Dedifferentiated amniotic fluid mesenchymal stem cell (primary cell): ENCODE measurements around the gene SLC27A6.
"Not testable (repeated sequence)": the region's sequence is repeated elsewhere in the genome, so short reads cannot be mapped to it uniquely, and the experiment has no call there.

ENCODE experiments used
- DNase-seq: peaks from one replicate; pipeline ENCODE4 v3.0.0-alpha.2; 2016; ENCODE audit errors: extremely low spot score

SLC27A6 gene, protein sequence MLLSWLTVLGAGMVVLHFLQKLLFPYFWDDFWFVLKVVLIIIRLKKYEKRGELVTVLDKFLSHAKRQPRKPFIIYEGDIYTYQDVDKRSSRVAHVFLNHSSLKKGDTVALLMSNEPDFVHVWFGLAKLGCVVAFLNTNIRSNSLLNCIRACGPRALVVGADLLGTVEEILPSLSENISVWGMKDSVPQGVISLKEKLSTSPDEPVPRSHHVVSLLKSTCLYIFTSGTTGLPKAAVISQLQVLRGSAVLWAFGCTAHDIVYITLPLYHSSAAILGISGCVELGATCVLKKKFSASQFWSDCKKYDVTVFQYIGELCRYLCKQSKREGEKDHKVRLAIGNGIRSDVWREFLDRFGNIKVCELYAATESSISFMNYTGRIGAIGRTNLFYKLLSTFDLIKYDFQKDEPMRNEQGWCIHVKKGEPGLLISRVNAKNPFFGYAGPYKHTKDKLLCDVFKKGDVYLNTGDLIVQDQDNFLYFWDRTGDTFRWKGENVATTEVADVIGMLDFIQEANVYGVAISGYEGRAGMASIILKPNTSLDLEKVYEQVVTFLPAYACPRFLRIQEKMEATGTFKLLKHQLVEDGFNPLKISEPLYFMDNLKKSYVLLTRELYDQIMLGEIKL

DNA sequence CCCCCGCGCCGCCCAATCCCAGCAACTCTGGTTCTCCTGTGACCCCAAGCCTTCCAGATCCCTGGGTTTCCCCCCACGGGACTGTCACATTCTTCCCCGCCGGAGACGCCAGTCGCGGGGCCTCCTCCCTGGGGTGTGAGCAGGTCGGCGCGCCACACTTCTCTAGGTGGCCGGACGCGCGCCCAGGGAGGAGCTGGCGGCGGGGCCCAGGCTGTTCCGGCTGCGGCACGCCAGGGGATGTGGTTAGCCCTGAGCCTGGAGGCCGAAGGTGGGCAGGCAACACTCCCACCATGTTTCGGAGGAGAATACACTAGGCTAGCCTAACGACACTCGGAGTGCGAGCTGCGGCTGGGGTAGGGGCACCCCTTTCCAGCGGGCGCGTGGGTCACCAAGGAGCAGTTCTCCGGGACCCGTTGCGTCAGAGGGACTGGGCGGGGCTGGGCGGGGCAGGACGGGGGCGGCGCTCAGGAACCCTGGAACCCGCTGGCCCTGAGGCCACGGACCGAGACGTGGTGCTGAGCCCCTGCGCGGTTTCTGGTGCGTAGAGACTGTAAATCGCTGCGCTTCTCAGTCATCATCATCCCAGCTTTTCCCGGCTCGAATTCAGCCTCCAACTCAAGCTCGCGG, at the start of gene SLC27A6:
Gene SLC27A6, plus strand, starts transcription at position 478 of the 627 bp plus-strand sequence. CDS start 650 bp downstream, outside the sequence.
- peak; percentile 13 for DNase-seq

GRCh38 chr5:128919542-128919941, 45.7 kb upstream of the SLC27A6 start:
- DNase-seq = no peak

DNA sequence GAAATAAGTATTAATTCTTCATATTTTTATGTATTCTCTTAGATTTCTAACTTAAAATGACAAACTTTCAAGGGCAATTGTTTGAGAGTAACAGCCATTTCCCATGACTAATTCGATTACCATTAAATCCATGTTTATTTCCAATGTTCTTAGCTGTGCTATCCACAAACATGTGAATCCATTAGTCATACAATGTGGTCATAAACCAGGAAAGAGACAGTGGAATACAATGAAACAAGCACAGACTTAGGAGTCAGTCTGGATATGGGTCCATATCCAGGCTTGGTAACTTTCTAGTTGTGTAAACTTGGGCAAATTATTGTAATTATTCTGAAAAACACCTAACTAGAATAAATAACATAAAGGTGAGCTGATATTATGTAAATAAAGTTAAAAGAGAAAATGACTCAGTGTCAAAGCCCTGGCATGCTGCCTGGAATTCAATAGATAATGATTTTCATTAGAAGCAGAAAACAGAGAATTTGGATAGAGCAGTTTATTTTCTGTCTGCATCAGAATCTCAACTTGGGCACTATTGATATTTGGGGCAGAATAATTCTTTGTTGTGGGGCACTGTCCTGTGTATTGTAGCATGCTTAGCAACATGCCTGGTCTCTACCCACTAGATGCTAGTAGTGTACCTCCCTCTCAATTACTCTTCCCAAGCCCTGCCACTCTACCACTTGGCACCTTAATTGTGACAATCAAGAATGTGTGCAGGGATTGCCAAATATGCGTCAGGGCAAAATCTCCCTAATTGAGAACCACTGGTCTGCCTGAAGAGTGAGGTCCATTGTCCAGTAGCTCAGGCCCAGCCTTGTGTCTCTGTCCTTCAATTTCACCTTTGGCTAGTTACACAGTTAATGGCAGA, 44.7 kb upstream of the SLC27A6 start:
- DNase-seq = peak; percentile 26

DNA sequence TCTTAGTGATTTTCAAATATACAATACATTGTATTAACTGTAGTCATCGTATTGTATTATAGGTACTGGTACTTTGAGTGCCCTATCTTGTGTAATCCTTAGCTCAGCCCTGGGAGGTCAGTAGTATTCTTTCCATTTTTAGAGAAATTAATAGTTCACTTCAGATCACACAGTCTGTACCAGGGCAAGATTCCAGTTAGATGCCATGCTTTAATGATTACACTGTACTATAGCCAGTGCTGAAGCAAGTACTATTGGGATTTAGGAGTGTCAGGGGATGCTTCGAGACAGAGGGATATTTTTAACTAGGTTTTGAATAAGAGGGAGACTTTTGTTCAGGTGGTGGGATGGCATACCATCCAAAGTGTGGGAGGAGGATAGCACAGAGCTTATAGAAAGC, 41.0 kb upstream of the SLC27A6 start:
- no peak for DNase-seq

DNA sequence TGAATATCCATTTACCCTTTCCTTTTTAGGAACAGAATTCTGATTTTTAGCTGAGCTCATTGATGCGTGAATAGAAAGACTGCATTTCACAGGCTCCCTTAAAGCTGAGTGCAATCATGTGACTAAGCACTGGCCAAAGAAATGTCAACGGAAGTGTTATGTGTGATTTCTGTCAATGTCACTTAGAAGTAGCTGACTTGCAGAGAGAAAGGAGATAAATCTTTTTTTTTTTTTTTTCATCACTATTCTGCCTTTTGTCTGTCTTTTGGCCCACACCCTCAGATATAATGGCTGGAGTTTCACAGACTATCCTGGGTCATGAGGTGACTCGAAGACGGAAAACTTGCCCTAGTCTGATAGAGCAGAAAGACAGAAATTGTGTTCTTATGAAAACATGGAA, 39.3 kb upstream of the SLC27A6 start:
- no peak for DNase-seq

GRCh38 chr5:128927644-128928043, 37.6 kb upstream of the SLC27A6 start:
- DNase-seq = no peak

- DNase-seq = not testable (repeated sequence)
These were observed 33.1 kb upstream of the SLC27A6 start for GRCh38 chr5:128932232-128932631.

DNA sequence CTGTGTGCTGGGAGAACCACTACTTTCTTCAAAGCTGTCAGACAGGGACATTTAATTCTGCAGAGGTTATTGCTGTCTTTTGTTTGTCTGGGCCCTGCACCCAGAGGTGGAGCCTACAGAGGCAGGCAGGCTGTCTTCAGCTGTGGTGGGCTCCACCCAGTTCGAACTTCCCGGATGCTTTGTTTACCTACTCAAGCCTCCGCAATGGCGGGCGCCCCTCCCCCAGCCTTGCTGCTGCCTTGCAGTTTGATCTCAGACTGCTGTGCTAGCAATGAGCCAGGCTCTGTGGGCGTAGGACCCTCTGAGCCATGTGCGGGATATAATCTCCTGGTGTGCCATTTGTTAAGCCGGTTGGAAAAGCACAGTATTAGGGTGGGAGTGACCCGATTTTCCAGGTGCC, 22.2 kb upstream of the SLC27A6 start:
- DNase-seq = not testable (repeated sequence)

DNA sequence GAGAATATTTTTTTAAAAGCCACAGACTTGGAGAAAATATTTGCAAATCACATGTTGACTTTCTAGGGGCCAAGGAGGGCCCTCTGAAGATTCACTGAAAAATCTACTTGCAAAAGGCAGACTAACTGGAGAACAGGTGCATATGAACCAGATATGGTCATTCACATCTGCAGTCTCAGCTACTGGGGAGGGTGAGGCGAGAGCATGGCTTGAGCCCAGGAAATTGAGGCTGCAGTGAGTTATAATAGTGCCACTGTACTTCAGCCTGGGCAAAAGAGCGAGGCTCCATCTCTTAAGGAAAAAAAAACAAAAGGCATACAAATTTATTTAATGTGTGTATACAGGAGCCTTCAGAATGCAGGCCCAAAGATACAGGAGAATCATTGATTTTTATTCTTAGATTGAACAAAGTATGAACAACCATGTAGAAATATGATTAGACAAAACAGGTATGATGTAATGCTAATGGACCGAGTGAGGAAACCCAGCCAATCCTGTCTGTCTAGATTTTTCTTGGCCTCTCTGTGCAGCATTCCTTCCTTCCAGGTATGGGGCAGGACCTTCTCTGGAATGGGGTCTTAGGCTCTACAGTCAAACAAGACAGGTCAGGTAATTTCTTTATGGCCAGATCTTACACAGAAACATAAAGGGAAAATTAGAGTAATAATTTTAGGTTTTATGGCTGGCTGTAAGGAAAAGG, 15.3 kb upstream of the SLC27A6 start:
- DNase-seq = no peak

DNA sequence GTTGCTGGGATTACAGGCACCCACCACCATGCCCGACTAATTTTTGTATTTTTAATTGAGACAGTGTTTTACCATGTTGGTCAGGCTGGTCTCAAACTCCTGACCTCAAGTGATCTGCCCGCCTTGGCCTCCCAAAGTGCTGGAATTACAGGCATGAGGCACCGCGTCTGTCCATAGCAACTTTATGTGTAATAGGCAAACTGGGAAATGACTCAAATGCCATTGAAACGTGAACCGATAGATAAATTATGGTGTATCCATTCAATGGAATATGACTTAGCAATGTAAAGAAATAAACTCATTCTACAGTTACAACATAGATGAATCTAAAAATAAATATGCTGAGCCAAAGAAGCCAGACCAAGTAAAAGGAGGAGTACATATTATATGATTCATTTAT, 14.0 kb upstream of the SLC27A6 start:
- not testable (repeated sequence) for DNase-seq

- no peak for DNase-seq
These were observed 9.1 kb upstream of the SLC27A6 start for GRCh38 chr5:128956164-128956563.

GRCh38 chr5:128962211-128962610, 3.1 kb upstream of the SLC27A6 start:
- DNase-seq = peak; percentile 12

- DNase-seq = peak; percentile 4
These were observed 482 bp downstream of the SLC27A6 start for GRCh38 chr5:128965638-128966302.

DNA sequence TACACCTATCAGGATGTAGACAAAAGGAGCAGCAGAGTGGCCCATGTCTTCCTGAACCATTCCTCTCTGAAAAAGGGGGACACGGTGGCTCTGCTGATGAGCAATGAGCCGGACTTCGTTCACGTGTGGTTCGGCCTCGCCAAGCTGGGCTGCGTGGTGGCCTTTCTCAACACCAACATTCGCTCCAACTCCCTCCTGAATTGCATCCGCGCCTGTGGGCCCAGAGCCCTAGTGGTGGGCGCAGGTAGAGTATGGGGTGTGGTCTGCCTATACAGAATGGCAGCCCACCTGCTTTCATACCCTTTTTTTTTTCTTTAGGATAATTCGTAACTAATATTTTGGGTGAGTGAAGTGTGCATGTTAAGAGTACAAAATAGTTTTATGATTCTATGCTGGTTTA, 1.1 kb downstream of the SLC27A6 start:
- DNase-seq = peak; percentile 9

- peak; percentile 4 for DNase-seq
These were observed 1.6 kb downstream of the SLC27A6 start for GRCh38 chr5:128966846-128967245.

GRCh38 chr5:128973244-128973643, 8.0 kb downstream of the SLC27A6 start:
- DNase-seq = no peak

- no peak for DNase-seq
These were observed 9.3 kb downstream of the SLC27A6 start for GRCh38 chr5:128974567-128974966.

- DNase-seq = no peak
These were observed 14.5 kb downstream of the SLC27A6 start for GRCh38 chr5:128979761-128980160.

- DNase-seq = no peak
These were observed 15.6 kb downstream of the SLC27A6 start for GRCh38 chr5:128980917-128981316.

DNA sequence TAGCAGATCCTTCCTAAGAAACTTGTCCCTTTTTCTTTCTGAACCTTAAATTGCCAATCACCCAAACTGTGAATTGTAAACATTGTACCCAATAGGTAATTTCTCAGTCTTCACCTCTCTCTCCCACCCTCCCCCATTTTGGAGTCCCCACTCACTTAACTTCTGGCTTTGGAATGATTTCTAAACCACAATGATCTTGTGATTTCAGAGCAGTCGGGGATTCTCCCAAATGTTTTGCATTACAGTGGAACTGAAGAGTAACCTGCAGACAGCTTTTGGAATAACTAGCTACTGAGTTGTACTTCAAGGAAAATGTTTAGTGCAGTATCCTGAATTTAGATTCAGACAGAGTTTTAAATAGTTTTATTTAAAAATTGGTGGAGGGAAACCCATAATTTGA, 19.2 kb downstream of the SLC27A6 start:
- no peak for DNase-seq

DNA sequence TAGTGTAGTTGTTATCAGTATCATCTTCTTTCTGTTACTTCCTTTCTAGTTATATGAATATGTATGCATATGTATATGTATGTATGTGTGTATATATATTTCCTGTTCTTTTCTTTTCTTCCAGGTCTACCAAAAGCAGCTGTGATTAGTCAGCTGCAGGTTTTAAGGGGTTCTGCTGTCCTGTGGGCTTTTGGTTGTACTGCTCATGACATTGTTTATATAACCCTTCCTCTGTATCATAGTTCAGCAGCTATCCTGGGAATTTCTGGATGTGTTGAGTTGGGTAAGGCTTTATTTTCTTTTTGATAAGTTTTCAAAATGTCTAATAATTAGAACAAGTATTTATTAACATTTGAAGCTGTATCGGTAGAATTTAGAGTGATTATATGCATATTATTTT, 23.2 kb downstream of the SLC27A6 start:
- no peak for DNase-seq
